IMR-90 (cell line): ENCODE measurements around the gene JCAD. TPM values are rescaled to one million over a fixed set of nuclear protein-coding genes. Genes with fewer than 3 reads are reported as not detected.

Experiments
- ATAC-seq: fragments of 200-7000 bp; cut with Tn5 transposase; 2 replicates; pipeline ENCODE4 v1.9.1; 2020; ENCODE audit warnings: low read depth, mild to moderate bottlenecking, moderate library complexity
- BruUV-seq: library from RNA; stranded (reverse); fragments of 400-500 nt; replicated peaks from 2 replicates; lab custom pipeline; 2021; lab: Mats Ljungman, UMichigan
- CTCF ChIA-PET: fragments of 300-600 bp; formaldehyde crosslinking; extraction: SDS; loops from one replicate; lab custom pipeline; 2021; ENCODE audit warnings: antibody characterized with exemption; lab: Yijun Ruan, JAX
- POLR2A ChIA-PET: fragments of 300-600 bp; sonication (Branson Sonifier 250); formaldehyde crosslinking; loops from one replicate; lab custom pipeline; 2022; ENCODE audit warnings: antibody characterized with exemption; ENCODE audit not compliant: unreplicated experiment; lab: Charles Lee
- DNase-seq: peaks from one replicate; pipeline ENCODE4 v3.0.0; 2013
- H2AFZ ChIP-seq: replicated peaks from 2 replicates; pipeline ENCODE3; 2013; ENCODE audit warnings: low read length, mild to moderate bottlenecking; ENCODE audit not compliant: poor library complexity
- H2AK5ac ChIP-seq: 2 replicates; pipeline ENCODE4 v1.6.1; 2013; ENCODE audit warnings: low read depth, low read length, inconsistent platforms
- H2AK9ac ChIP-seq: replicated peaks from 2 replicates; pipeline ENCODE3; 2013; ENCODE audit warnings: mild to moderate bottlenecking, low read depth, low read length, moderate library complexity; ENCODE audit not compliant: poor library complexity
- H2BK120ac ChIP-seq: 2 replicates; pipeline ENCODE4 v1.6.1; 2013; ENCODE audit warnings: low read depth, low read length, inconsistent platforms
- H2BK15ac ChIP-seq: 3 replicates; pipeline ENCODE4 v1.6.1; 2013; ENCODE audit warnings: low read depth, low read length, inconsistent platforms
- H2BK20ac ChIP-seq: 2 replicates; pipeline ENCODE4 v1.6.1; 2013; ENCODE audit warnings: low read depth, mild to moderate bottlenecking, inconsistent platforms, low read length, moderate library complexity
- H2BK5ac ChIP-seq: 2 replicates; pipeline ENCODE4 v1.6.1; 2013; ENCODE audit warnings: mild to moderate bottlenecking, low read depth, low read length, inconsistent platforms; ENCODE audit not compliant: poor library complexity, severe bottlenecking
- H3K14ac ChIP-seq: replicated peaks from 2 replicates; pipeline ENCODE4 v1.6.1; 2013; ENCODE audit warnings: low read depth, low read length, inconsistent platforms
- H3K18ac ChIP-seq: 2 replicates; pipeline ENCODE4 v1.6.1; 2013; ENCODE audit warnings: low read depth, low read length, control low read depth
- H3K23ac ChIP-seq: 2 replicates; pipeline ENCODE4 v1.6.1; 2013; ENCODE audit warnings: low read depth, low read length, inconsistent platforms
- H3K27ac ChIP-seq: 2 replicates; pipeline ENCODE4 v1.5.1; 2013; ENCODE audit warnings: mild to moderate bottlenecking, control low read depth, low read length; ENCODE audit not compliant: insufficient read depth
- H3K27me3 ChIP-seq: 2 replicates; pipeline ENCODE4 v1.6.1; 2013; ENCODE audit warnings: low read length; ENCODE audit not compliant: control insufficient read depth, insufficient read depth
- H3K36me3 ChIP-seq: 2 replicates; pipeline ENCODE4 v1.6.1; 2013; ENCODE audit warnings: low read length, mixed read lengths; ENCODE audit not compliant: control insufficient read depth, insufficient read depth
- H3K4ac ChIP-seq: 2 replicates; pipeline ENCODE4 v1.6.1; 2013; ENCODE audit warnings: low read depth, low read length, inconsistent platforms
- H3K4me1 ChIP-seq: 2 replicates; pipeline ENCODE4 v1.6.1; 2013; ENCODE audit warnings: low read length, mixed read lengths; ENCODE audit not compliant: control insufficient read depth, insufficient read depth
- H3K4me2 ChIP-seq: 2 replicates; pipeline ENCODE4 v1.6.1; 2013; ENCODE audit warnings: low read depth, mild to moderate bottlenecking, control low read depth, low read length, moderate library complexity
- H3K4me3 ChIP-seq: 2 replicates; pipeline ENCODE4 v1.5.1; 2013; ENCODE audit warnings: low read depth, mild to moderate bottlenecking, control low read depth, low read length, moderate library complexity; ENCODE audit not compliant: insufficient read depth
- H3K56ac ChIP-seq: 2 replicates; pipeline ENCODE4 v1.6.1; 2013; ENCODE audit warnings: low read length, inconsistent platforms; ENCODE audit not compliant: insufficient read depth; ENCODE audit errors: extremely low read depth
- H3K79me1 ChIP-seq, 2 experiments: 2 replicates each; pipeline ENCODE4 v1.6.1; 2013; ENCODE audit warnings: low read length in 2 of 2, inconsistent platforms in 1 of 2, low read depth in 1 of 2
- H3K9ac ChIP-seq: 2 replicates; pipeline ENCODE4 v1.6.1; 2013; ENCODE audit warnings: low read depth, low read length, control low read depth
- H3K9me1 ChIP-seq: 2 replicates; pipeline ENCODE4 v1.6.1; 2013; ENCODE audit warnings: low read length, inconsistent platforms; ENCODE audit not compliant: insufficient read depth
- H3K9me3 ChIP-seq: 2 replicates; pipeline ENCODE4 v1.6.1; 2013; ENCODE audit warnings: low read length; ENCODE audit not compliant: control insufficient read depth, insufficient read depth
- H4K20me1 ChIP-seq: 2 replicates; pipeline ENCODE4 v1.6.1; 2013; ENCODE audit warnings: low read length, inconsistent platforms; ENCODE audit not compliant: insufficient read depth
- H4K5ac ChIP-seq: 2 replicates; pipeline ENCODE4 v1.6.1; 2013; ENCODE audit warnings: mild to moderate bottlenecking, low read depth, low read length, control low read depth
- H4K8ac ChIP-seq, 2 experiments: 2 replicates each; pipeline ENCODE4 v1.6.1; 2013; ENCODE audit warnings: low read depth in 2 of 2, low read length in 2 of 2, control low read depth in 1 of 2, inconsistent platforms in 1 of 2
- H4K91ac ChIP-seq: 2 replicates; pipeline ENCODE4 v1.6.1; 2013; ENCODE audit warnings: low read depth, low read length, inconsistent platforms; ENCODE audit not compliant: insufficient read depth
- BHLHE40 ChIP-seq: fragments of 150-350 bp; IDR thresholded peaks from 2 replicates; pipeline ENCODE4 v1.6.1; 2016; ENCODE audit warnings: mild to moderate bottlenecking, low read depth, low read length
- CEBPB ChIP-seq: IDR thresholded peaks from 2 replicates; pipeline ENCODE4 v1.6.1; 2012; ENCODE audit warnings: low read depth, low read length, improper control_type of control experiment
- CHD1 ChIP-seq: IDR thresholded peaks from 2 replicates; pipeline ENCODE4 v1.6.1; 2012; ENCODE audit warnings: low read depth, low read length, improper control_type of control experiment
- CTCF ChIP-seq: conservative IDR thresholded peaks from 2 replicates; pipeline ENCODE4 v1.5.1; 2012; ENCODE audit warnings: mild to moderate bottlenecking, low read depth, low read length, improper control_type of control experiment
- ELK1 ChIP-seq: fragments of 150-350 bp; IDR thresholded peaks from 2 replicates; pipeline ENCODE4 v1.6.1; 2016; ENCODE audit warnings: low read depth, mild to moderate bottlenecking, low read length, moderate library complexity, borderline replicate concordance
- FOS ChIP-seq: fragments of 150-350 bp; IDR thresholded peaks from 2 replicates; pipeline ENCODE4 v1.6.1; 2016; ENCODE audit warnings: low read depth, low read length
- MAFK ChIP-seq: IDR thresholded peaks from 2 replicates; pipeline ENCODE4 v1.6.1; 2012; ENCODE audit warnings: low read depth, low read length, improper control_type of control experiment
- MAZ ChIP-seq: IDR thresholded peaks from 2 replicates; pipeline ENCODE4 v1.6.1; 2012; ENCODE audit warnings: low read depth, mild to moderate bottlenecking, low read length, improper control_type of control experiment, moderate library complexity, borderline replicate concordance
- MXI1 ChIP-seq: IDR thresholded peaks from 2 replicates; pipeline ENCODE4 v1.6.1; 2012; ENCODE audit warnings: low read depth, mild to moderate bottlenecking, low read length, moderate library complexity, borderline replicate concordance
- NFE2L2 ChIP-seq: fragments of 150-350 bp; IDR thresholded peaks from 2 replicates; pipeline ENCODE4 v1.6.1; 2016; ENCODE audit warnings: low read depth, mild to moderate bottlenecking, low read length
- POLR2A ChIP-seq: IDR thresholded peaks from 2 replicates; pipeline ENCODE4 v1.6.1; 2012; ENCODE audit warnings: mild to moderate bottlenecking, low read depth, low read length
- RAD21 ChIP-seq: IDR thresholded peaks from 2 replicates; pipeline ENCODE4 v1.6.1; 2012; ENCODE audit warnings: low read length, improper control_type of control experiment
- RCOR1 ChIP-seq: IDR thresholded peaks from 2 replicates; pipeline ENCODE4 v1.6.1; 2012; ENCODE audit warnings: mild to moderate bottlenecking, low read length, improper control_type of control experiment; ENCODE audit not compliant: insufficient replicate concordance
- RFX5 ChIP-seq: IDR thresholded peaks from 2 replicates; pipeline ENCODE4 v1.8.0; 2012; ENCODE audit warnings: low read depth, mild to moderate bottlenecking, low read length, moderate library complexity
- SMC3 ChIP-seq: fragments of 150-350 bp; IDR thresholded peaks from 2 replicates; pipeline ENCODE4 v1.6.1; 2016; ENCODE audit warnings: low read depth, mild to moderate bottlenecking, antibody characterized with exemption, low read length, moderate library complexity
- USF2 ChIP-seq: fragments of 150-350 bp; IDR thresholded peaks from 2 replicates; pipeline ENCODE4 v1.6.1; 2017; ENCODE audit warnings: mild to moderate bottlenecking, antibody characterized with exemption, low read length, low read depth
- WGBS, 2 experiments: methylation state at CpG; one replicate each; pipeline versions ENCODE4 v1.1.5 to v1.1.7; 2013; ENCODE audit warnings: missing lambda C conversion rate in 2 of 2; ENCODE audit not compliant: insufficient read length in 1 of 2; ENCODE audit errors: extremely low coverage in 2 of 2; 5-methylcytosine and 5-hydroxymethylcytosine counted together
- dilution Hi-C: fragments of 300-500 bp; cut with HindIII; formaldehyde crosslinking; loops from one replicate; pipeline ENCODE4 v1.14.3; 2018; ENCODE audit warnings: low sequenced_read_pairs; ENCODE audit not compliant: unreplicated experiment
- in situ Hi-C: fragments of 300-500 bp; cut with MboI; formaldehyde crosslinking; loops from 3 replicates; pipeline ENCODE4 v1.14.3; 2019; ENCODE audit warnings: low sequenced_read_pairs, inconsistent platforms, mixed read lengths
- intact Hi-C: fragments of 100-400 bp; cut with micrococcal nuclease; formaldehyde crosslinking; loops from 2 replicates; pipeline ENCODE4 v1.10.0; 2022
- polyA plus RNA-seq, 3 experiments: library from polyadenylated mRNA; depleted of rRNA; stranded (reverse); fragments of >200 nt; gene quantifications; 2 replicates each; pipeline ENCODE4 v1.2.3, GENCODE V29; 2012; ENCODE audit warnings: low replicate concordance in 1 of 3
- total RNA-seq: library from RNA; depleted of rRNA; stranded (reverse); fragments of >200 nt; gene quantifications from 2 replicates; pipeline ENCODE4 v1.2.3, GENCODE V29; 2012

JCAD gene
- total and polyA plus RNA-seq, 2 of the 4 experiments (the other 2 are of a cell fraction): 15.9 to 16.8 TPM

GRCh38 chr10:30026080-30026479 is 33.3 kb downstream of the JCAD start:
- Histone ChIP-seq H4K8ac (no peak overlapping the region), H2AFZ (no peak overlapping the region), H3K56ac (no peak overlapping the region), H3K9me1 (peaks cover 15% of the 10 kb centered on the region; the same call in 1 of the 2 replicates), H3K79me1 (peaks cover 33 to 85% of the 10 kb centered on the region in 2 experiments), H2BK20ac (no peak overlapping the region), H3K36me3 (peaks cover 74% of the 10 kb centered on the region), H3K27me3 (no peaks in the 10 kb centered on the region), H3K14ac (no peak overlapping the region), H3K18ac (no peak overlapping the region), H3K4ac (no peak overlapping the region), H4K20me1 (peaks cover 54% of the 10 kb centered on the region), H3K23ac (no peak overlapping the region), H2AK9ac (no peak overlapping the region), H4K91ac (no peak overlapping the region), H4K5ac (no peak overlapping the region), H2BK15ac (no peak overlapping the region), H2AK5ac (no peak overlapping the region), H2BK5ac (no peak overlapping the region), H3K4me3 (no peak overlapping the region), H3K4me2 (no peak overlapping the region), H2BK120ac (no peak overlapping the region), H3K27ac (no peak overlapping the region), H3K9ac (no peak overlapping the region), H3K4me1 (no peaks in the 10 kb centered on the region), H3K9me3 (no peaks in the 10 kb centered on the region)
- ChIA-PET CTCF (no interaction called here), POLR2A (no interaction called here)
- BruUV-seq: no TSS peak
- TF ChIP-seq RFX5 (no peak), FOS (no peak), POLR2A (no peak), NFE2L2 (no peak), MAZ (no peak), MXI1 (no peak), USF2 (no peak), CTCF (no peak), ELK1 (no peak), RAD21 (no peak), RCOR1 (no peak), MAFK (no peak), BHLHE40 (no peak), CEBPB (no peak), CHD1 (no peak), SMC3 (no peak)
- intact Hi-C loops (no loop called here), in situ Hi-C loops (no loop called here), dilution Hi-C loops (no loop called here)
- no peak for DNase-seq
- WGBS, 2 experiments: 74% methylated on average over 5 of the region's 10 CpGs; no CpG with 5 or more reads in 1 of the 2 experiments
- no peak for ATAC-seq
